HCT116 (cell line): ENCODE results near the gene SH3GL3. TPM values are rescaled to one million over a fixed set of nuclear protein-coding genes. Genes with fewer than 3 reads are reported as not detected.

Experiments used
- ATAC-seq: fragments of 200-7000 bp; cut with Tn5 transposase; 2 replicates; pipeline ENCODE4 v1.9.1; 2020; ENCODE audit warnings: mild to moderate bottlenecking, moderate library complexity
- BruUV-seq: library from RNA; stranded (reverse); fragments of 400-500 nt; replicated peaks from 2 replicates; lab custom pipeline; 2021; lab: Mats Ljungman, UMichigan
- CTCF ChIA-PET: fragments of 300-600 bp; sonication (Branson Sonifier 250); formaldehyde crosslinking; loops from one replicate; lab custom pipeline; 2021; ENCODE audit warnings: antibody characterized with exemption; lab: Charles Lee
- POLR2A ChIA-PET: fragments of 300-600, 350-600 bp; sonication (Branson Sonifier 250); formaldehyde crosslinking; loops from one replicate; lab custom pipeline; 2021; ENCODE audit warnings: antibody characterized with exemption; lab: Charles Lee
- RAD21 ChIA-PET, 2 experiments: fragments of 300-600 bp; sonication (Branson Sonifier 250); formaldehyde crosslinking; loops; one replicate each; lab custom pipeline; 2023; ENCODE audit warnings: low total read pairs in 2 of 2; ENCODE audit not compliant: uncharacterized antibody in 2 of 2, unreplicated experiment in 2 of 2, low non-redundant PET in 1 of 2; lab: Charles Lee
- DNase-seq: peaks from one replicate; pipeline ENCODE4 v3.0.0-alpha.2; 2010; ENCODE audit warnings: low read depth, low spot score
- H2AFZ ChIP-seq: fragments of 200-600 bp; shearing (Covaris generic), sonication (generic); 2 replicates; pipeline ENCODE4 v1.6.1; 2017; ENCODE audit warnings: low read depth, mixed run types, mixed read lengths, antibody characterized with exemption, low read length; ENCODE audit not compliant: poor library complexity, severe bottlenecking
- H3K27ac ChIP-seq: 2 replicates; pipeline ENCODE4 v1.5.1; 2012; ENCODE audit warnings: low read depth, low read length
- H3K27me3 ChIP-seq: fragments of 200-600 bp; sonication (generic); 2 replicates; pipeline ENCODE4 v1.6.1; 2016; ENCODE audit warnings: mixed run types, low read length, mixed read lengths; ENCODE audit not compliant: insufficient read depth
- H3K36me3 ChIP-seq, 2 experiments: fragments of 200-500 bp in 1 of 2; fragments of 200-600 bp in 1 of 2; sonication (Bioruptor generic) in 1 of 2; sonication (generic) in 1 of 2; 2 replicates each; pipeline versions ENCODE4 v1.5.1 to v1.6.1; 2014 to 2016; ENCODE audit warnings: low read length in 2 of 2, inconsistent platforms in 1 of 2, mixed read lengths in 1 of 2, mixed run types in 1 of 2; ENCODE audit not compliant: insufficient read depth in 2 of 2, control insufficient read depth in 1 of 2
- H3K4me1 ChIP-seq, 2 experiments: fragments of 200-600 bp in 1 of 2; sonication (generic) in 1 of 2; 2 replicates each; pipeline versions ENCODE4 v1.5.1 to v1.6.1; 2012 to 2017; ENCODE audit warnings: low read length in 2 of 2, inconsistent platforms in 1 of 2, mild to moderate bottlenecking in 1 of 2, mixed read lengths in 1 of 2, mixed run types in 1 of 2, moderate library complexity in 1 of 2; ENCODE audit not compliant: insufficient read depth in 2 of 2, control insufficient read depth in 1 of 2
- H3K4me2 ChIP-seq: fragments of 200-600 bp; sonication (generic); 2 replicates; pipeline ENCODE4 v1.6.1; 2017; ENCODE audit warnings: mixed run types, low read length, mixed read lengths
- H3K4me3 ChIP-seq, 2 experiments: fragments of 200-600 bp in 1 of 2; sonication (generic) in 1 of 2; replicated peaks in 1 of 2; 2 replicates each; pipeline ENCODE4 v1.5.1; 2011 to 2016; ENCODE audit warnings: low read length in 2 of 2, control low read depth in 1 of 2, low read depth in 1 of 2, mild to moderate bottlenecking in 1 of 2, mixed read lengths in 1 of 2, mixed run types in 1 of 2
- H3K79me2 ChIP-seq: fragments of 200-600 bp; sonication (generic); 2 replicates; pipeline ENCODE4 v1.6.1; 2017; ENCODE audit warnings: mild to moderate bottlenecking, mixed run types, low read length, moderate library complexity, mixed read lengths; ENCODE audit not compliant: insufficient read depth
- H3K9ac ChIP-seq: fragments of 200-600 bp; sonication (generic); 2 replicates; pipeline ENCODE4 v1.6.1; 2016; ENCODE audit warnings: low read length, mixed read lengths
- H3K9me2 ChIP-seq: fragments of 200-600 bp; sonication (generic), shearing (Covaris generic); 2 replicates; pipeline ENCODE4 v1.6.1; 2017; ENCODE audit warnings: mixed run types, mild to moderate bottlenecking, moderate library complexity; ENCODE audit not compliant: insufficient read depth
- H3K9me3 ChIP-seq, 2 experiments: fragments of 200-500 bp in 1 of 2; fragments of 200-600 bp in 1 of 2; sonication (Bioruptor generic) in 1 of 2; sonication (generic) in 1 of 2; 2 replicates each; pipeline ENCODE4 v1.6.1; 2014 to 2017; ENCODE audit warnings: low read length in 2 of 2, mixed read lengths in 2 of 2, inconsistent platforms in 1 of 2, low read depth in 1 of 2, mild to moderate bottlenecking in 1 of 2, mixed run types in 1 of 2, moderate library complexity in 1 of 2; ENCODE audit not compliant: control insufficient read depth in 1 of 2, insufficient read depth in 1 of 2
- H4K20me1 ChIP-seq: fragments of 200-600 bp; sonication (generic), shearing (Covaris generic); 2 replicates; pipeline ENCODE4 v1.6.1; 2017; ENCODE audit warnings: mixed run types, mild to moderate bottlenecking, moderate library complexity; ENCODE audit not compliant: insufficient read depth
- CBX3 ChIP-seq: IDR thresholded peaks from 2 replicates; pipeline ENCODE4 v1.6.1; 2012; ENCODE audit warnings: low read depth
- CEBPB ChIP-seq: IDR thresholded peaks from 2 replicates; pipeline ENCODE4 v1.6.1; 2012; ENCODE audit warnings: low read depth
- ELF1 ChIP-seq: IDR thresholded peaks from 2 replicates; pipeline ENCODE4 v1.6.1; 2012; ENCODE audit warnings: low read depth, borderline replicate concordance
- EZH2 ChIP-seq: fragments of 200-600 bp; sonication (generic); IDR thresholded peaks from 2 replicates; pipeline ENCODE4 v1.6.1; 2017; ENCODE audit warnings: antibody characterized with exemption, mixed run types
- JUND ChIP-seq: IDR thresholded peaks from 2 replicates; pipeline ENCODE4 v1.6.1; 2012
- POLR2A ChIP-seq: IDR thresholded peaks from 2 replicates; pipeline ENCODE4 v1.7.0; 2011; ENCODE audit warnings: borderline replicate concordance; ENCODE audit not compliant: insufficient read depth, insufficient read length; ENCODE audit errors: extremely low read depth
- POLR2AphosphoS5 ChIP-seq: IDR thresholded peaks from 2 replicates; pipeline ENCODE4 v1.6.1; 2011; ENCODE audit warnings: mild to moderate bottlenecking, low read depth, low read length, moderate library complexity
- RAD21 ChIP-seq: IDR thresholded peaks from 2 replicates; pipeline ENCODE4 v1.6.1; 2012; ENCODE audit warnings: low read depth, mild to moderate bottlenecking
- SP1 ChIP-seq: IDR thresholded peaks from 2 replicates; pipeline ENCODE4 v1.6.1; 2012; ENCODE audit warnings: low read depth
- SRF ChIP-seq: IDR thresholded peaks from 2 replicates; pipeline ENCODE4 v1.6.1; 2012; ENCODE audit warnings: low read depth
- ZFX ChIP-seq: fragments of 450-650 bp; IDR thresholded peaks from 2 replicates; pipeline ENCODE4 v1.6.1; 2017
- ZNF274 ChIP-seq: fragments of 200-500 bp; sonication (Bioruptor generic); IDR thresholded peaks from 2 replicates; pipeline ENCODE4 v1.6.1; 2014; ENCODE audit warnings: mild to moderate bottlenecking, low read depth, low read length, inconsistent platforms
- intact Hi-C: fragments of 100-400 bp; cut with micrococcal nuclease; formaldehyde crosslinking; loops from 2 replicates; pipeline ENCODE4 v1.10.0; 2022
- total RNA-seq: library from RNA; stranded (reverse); gene quantifications from one replicate; pipeline ENCODE4 v1.2.1, GENCODE V29; 2021; ENCODE audit not compliant: unreplicated experiment
- TF ChIP-seq, protein P1 (sequence below): IDR thresholded peaks from 2 replicates; pipeline ENCODE4 v1.6.1; 2012; ENCODE audit warnings: low read depth
- TF ChIP-seq, protein P2 (sequence below), 3 experiments: fragments of 200-600 bp in 1 of 3; sonication (generic) in 1 of 3; IDR thresholded peaks in 2 of 3; conservative IDR thresholded peaks in 1 of 3; 2 replicates each; pipeline ENCODE4 v1.5.1; 2012 to 2017; ENCODE audit warnings: low read depth in 2 of 3, low read length in 2 of 3, antibody characterized with exemption in 1 of 3, borderline replicate concordance in 1 of 3, control low read depth in 1 of 3, mild to moderate bottlenecking in 1 of 3, mixed read lengths in 1 of 3, mixed run types in 1 of 3, moderate library complexity in 1 of 3; ENCODE audit not compliant: insufficient read depth in 1 of 3
- TF ChIP-seq, protein P3 (sequence below): IDR thresholded peaks from 2 replicates; pipeline ENCODE4 v1.6.1; 2012

SH3GL3 gene
- total RNA-seq, 1 experiment from 2014 or later: 1.3 TPM

DNA sequence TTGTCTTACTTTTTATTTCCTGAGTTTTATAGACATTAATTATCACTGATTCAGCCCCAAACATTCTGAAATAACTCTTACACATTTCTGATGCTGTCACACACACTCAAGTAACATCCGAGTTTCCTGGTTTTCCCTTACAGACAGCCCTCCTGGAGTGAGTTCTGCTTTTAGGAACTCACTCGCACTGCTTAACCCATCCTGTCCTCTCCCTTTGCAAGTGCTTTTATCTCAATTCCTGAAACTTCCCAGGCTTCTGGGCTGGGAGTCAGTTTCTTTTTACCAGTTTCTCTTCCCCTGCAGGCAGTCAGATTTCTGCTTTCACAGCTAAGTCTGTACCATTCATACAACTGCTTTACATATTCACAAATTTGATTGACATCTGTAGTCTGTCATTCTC is 15.6 kb upstream of the SH3GL3 start:
- CTCF ChIA-PET: interaction anchor here (2.7 kb wide), 1 partner anchor 183 kb away, joined by 10 read pairs; no protein-coding TSS in a partner anchor
- TF ChIP-seq ELF1 (no peak), ZFX (no peak), ZNF274 (no peak), JUND (no peak), POLR2A (no peak)
- TF ChIP-seq, all 23 proteins: peak for 0
- Histone ChIP-seq H3K27me3 (no peaks in the 10 kb centered on the region), H3K9ac (no peak overlapping the region), H3K9me3 (no peaks in the 10 kb centered on the region), H3K4me2 (no peak overlapping the region), H3K27ac (no peak overlapping the region), H4K20me1 (no peaks in the 10 kb centered on the region), H2AFZ (no peak overlapping the region), H3K4me3 (no peak overlapping the region), H3K79me2 (no peaks in the 10 kb centered on the region), H3K9me2 (no peaks in the 10 kb centered on the region), H3K4me1 (no peaks in the 10 kb centered on the region), H3K36me3 (no peaks in the 10 kb centered on the region)
- no peak for DNase-seq
- ATAC-seq: no peak
- no TSS peak for BruUV-seq
- intact Hi-C loops: no loop called here
- RAD21 ChIA-PET: no interaction called here
- POLR2A ChIA-PET: no interaction called here

DNA sequence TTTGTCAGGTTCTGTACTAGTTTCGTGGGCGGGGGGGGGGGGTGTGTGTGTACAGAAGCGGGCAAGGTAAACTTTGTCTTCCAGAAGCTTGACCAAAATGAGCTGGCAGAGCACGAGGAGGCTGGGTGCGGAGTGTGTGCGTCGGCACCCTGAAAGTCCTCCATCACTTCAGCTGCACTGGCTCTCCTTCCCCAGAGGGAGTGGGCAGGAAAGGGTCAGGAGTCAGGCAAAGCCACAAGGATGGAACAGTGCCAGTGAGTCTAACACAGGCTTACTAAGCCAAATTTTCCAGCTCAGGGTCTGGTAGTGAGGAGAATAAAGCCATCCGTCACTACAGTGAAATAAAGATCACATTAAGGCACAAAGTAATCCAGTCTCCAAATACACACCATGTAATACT is 11.9 kb upstream of the SH3GL3 start:
- TF ChIP-seq JUND: no peak
- no peak for TF ChIP-seq RAD21
- TF ChIP-seq, protein P1, sequence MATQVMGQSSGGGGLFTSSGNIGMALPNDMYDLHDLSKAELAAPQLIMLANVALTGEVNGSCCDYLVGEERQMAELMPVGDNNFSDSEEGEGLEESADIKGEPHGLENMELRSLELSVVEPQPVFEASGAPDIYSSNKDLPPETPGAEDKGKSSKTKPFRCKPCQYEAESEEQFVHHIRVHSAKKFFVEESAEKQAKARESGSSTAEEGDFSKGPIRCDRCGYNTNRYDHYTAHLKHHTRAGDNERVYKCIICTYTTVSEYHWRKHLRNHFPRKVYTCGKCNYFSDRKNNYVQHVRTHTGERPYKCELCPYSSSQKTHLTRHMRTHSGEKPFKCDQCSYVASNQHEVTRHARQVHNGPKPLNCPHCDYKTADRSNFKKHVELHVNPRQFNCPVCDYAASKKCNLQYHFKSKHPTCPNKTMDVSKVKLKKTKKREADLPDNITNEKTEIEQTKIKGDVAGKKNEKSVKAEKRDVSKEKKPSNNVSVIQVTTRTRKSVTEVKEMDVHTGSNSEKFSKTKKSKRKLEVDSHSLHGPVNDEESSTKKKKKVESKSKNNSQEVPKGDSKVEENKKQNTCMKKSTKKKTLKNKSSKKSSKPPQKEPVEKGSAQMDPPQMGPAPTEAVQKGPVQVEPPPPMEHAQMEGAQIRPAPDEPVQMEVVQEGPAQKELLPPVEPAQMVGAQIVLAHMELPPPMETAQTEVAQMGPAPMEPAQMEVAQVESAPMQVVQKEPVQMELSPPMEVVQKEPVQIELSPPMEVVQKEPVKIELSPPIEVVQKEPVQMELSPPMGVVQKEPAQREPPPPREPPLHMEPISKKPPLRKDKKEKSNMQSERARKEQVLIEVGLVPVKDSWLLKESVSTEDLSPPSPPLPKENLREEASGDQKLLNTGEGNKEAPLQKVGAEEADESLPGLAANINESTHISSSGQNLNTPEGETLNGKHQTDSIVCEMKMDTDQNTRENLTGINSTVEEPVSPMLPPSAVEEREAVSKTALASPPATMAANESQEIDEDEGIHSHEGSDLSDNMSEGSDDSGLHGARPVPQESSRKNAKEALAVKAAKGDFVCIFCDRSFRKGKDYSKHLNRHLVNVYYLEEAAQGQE: no peak
- no peak for TF ChIP-seq POLR2AphosphoS5
- TF ChIP-seq EZH2: no peak
- TF ChIP-seq, protein P2, sequence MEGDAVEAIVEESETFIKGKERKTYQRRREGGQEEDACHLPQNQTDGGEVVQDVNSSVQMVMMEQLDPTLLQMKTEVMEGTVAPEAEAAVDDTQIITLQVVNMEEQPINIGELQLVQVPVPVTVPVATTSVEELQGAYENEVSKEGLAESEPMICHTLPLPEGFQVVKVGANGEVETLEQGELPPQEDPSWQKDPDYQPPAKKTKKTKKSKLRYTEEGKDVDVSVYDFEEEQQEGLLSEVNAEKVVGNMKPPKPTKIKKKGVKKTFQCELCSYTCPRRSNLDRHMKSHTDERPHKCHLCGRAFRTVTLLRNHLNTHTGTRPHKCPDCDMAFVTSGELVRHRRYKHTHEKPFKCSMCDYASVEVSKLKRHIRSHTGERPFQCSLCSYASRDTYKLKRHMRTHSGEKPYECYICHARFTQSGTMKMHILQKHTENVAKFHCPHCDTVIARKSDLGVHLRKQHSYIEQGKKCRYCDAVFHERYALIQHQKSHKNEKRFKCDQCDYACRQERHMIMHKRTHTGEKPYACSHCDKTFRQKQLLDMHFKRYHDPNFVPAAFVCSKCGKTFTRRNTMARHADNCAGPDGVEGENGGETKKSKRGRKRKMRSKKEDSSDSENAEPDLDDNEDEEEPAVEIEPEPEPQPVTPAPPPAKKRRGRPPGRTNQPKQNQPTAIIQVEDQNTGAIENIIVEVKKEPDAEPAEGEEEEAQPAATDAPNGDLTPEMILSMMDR (IDR thresholded peaks at IDR 0.05 in 2 of 3, conservative IDR thresholded peaks at IDR 0.05 in 1 of 3; ENCODE audit: borderline replicate concordance in 1 of 3, insufficient read depth in 1 of 3, low read depth in 2 of 3, low read length in 2 of 3): no peak
- TF ChIP-seq, protein P3, sequence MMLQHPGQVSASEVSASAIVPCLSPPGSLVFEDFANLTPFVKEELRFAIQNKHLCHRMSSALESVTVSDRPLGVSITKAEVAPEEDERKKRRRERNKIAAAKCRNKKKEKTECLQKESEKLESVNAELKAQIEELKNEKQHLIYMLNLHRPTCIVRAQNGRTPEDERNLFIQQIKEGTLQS: no peak
- no peak for TF ChIP-seq CEBPB
- no peak for TF ChIP-seq CBX3
- no peak for TF ChIP-seq SP1
- TF ChIP-seq SRF: no peak
- ChIA-PET RAD21 (interaction anchor here in 1 of 2 experiments (1.8 kb wide), 1 partner anchor 187 kb away, joined by 16 read pairs; no protein-coding TSS in a partner anchor), CTCF (interaction anchor here (1.7 to 5.4 kb wide), 3 partner anchors 123 to 187 kb away, joined by 11 to 125 read pairs (median 11); no protein-coding TSS in a partner anchor), POLR2A (no interaction called here)
- Histone ChIP-seq H3K79me2 (no peaks in the 10 kb centered on the region), H3K9ac (no peak overlapping the region), H3K4me2 (no peak overlapping the region), H3K36me3 (no peaks in the 10 kb centered on the region), H4K20me1 (no peaks in the 10 kb centered on the region), H3K9me2 (no peaks in the 10 kb centered on the region), H3K4me1 (no peaks in the 10 kb centered on the region), H3K4me3 (no peak overlapping the region), H3K27ac (no peak overlapping the region), H3K27me3 (no peaks in the 10 kb centered on the region), H3K9me3 (no peaks in the 10 kb centered on the region), H2AFZ (no peak overlapping the region)
- no peak for DNase-seq
- no TSS peak for BruUV-seq
- no peak for ATAC-seq
- intact Hi-C loops: no loop called here
